ENCODE results near the gene GNG2.

GNG2 gene

GRCh38 chr14:51996148-51996746 lies 135.8 kb downstream of the GNG2 start:
- no peak for DNase-seq (ENCODE audit: low read depth)

GRCh38 chr14:51998348-51998747 lies 137.9 kb downstream of the GNG2 start:
- no peak for DNase-seq (ENCODE audit: low read depth)

GRCh38 chr14:51999084-51999483 lies 138.7 kb downstream of the GNG2 start:
- DNase-seq (ENCODE audit: low read depth): no peak

- DNase-seq (ENCODE audit: low read depth): no peak
Observed at GRCh38 chr14:52000019-52000582, 139.7 kb downstream of the GNG2 start.

GRCh38 chr14:52000696-52001095 lies 140.3 kb downstream of the GNG2 start:
- DNase-seq (ENCODE audit: low read depth): no peak

GRCh38 chr14:52002542-52002941 lies 142.1 kb downstream of the GNG2 start:
- no peak for DNase-seq (ENCODE audit: low read depth)

GRCh38 chr14:52003324-52003723 lies 142.9 kb downstream of the GNG2 start:
- DNase-seq (ENCODE audit: low read depth): no peak

GRCh38 chr14:52005625-52006024 lies 145.2 kb downstream of the GNG2 start:
- no peak for DNase-seq (ENCODE audit: low read depth)

- DNase-seq (ENCODE audit: low read depth): no peak
Observed at GRCh38 chr14:52006361-52006760, 145.9 kb downstream of the GNG2 start.

- no peak for DNase-seq (ENCODE audit: low read depth)
Observed at GRCh38 chr14:52007211-52007610, 146.8 kb downstream of the GNG2 start.

- DNase-seq (ENCODE audit: low read depth): no peak
Observed at GRCh38 chr14:52007637-52008036, 147.2 kb downstream of the GNG2 start.

- no peak for DNase-seq (ENCODE audit: low read depth)
Observed at GRCh38 chr14:52008136-52008535, 147.7 kb downstream of the GNG2 start.

- no peak for DNase-seq (ENCODE audit: low read depth)
Observed at GRCh38 chr14:52010173-52010693, 149.8 kb downstream of the GNG2 start.

GRCh38 chr14:52011523-52011922 lies 151.1 kb downstream of the GNG2 start:
- no peak for DNase-seq (ENCODE audit: low read depth)

- DNase-seq (ENCODE audit: low read depth): no peak
Observed at GRCh38 chr14:52012635-52013034, 152.2 kb downstream of the GNG2 start.

- no peak for DNase-seq (ENCODE audit: low read depth)
Observed at GRCh38 chr14:52013984-52014600, 153.7 kb downstream of the GNG2 start.

- DNase-seq (ENCODE audit: low read depth): no peak
Observed at GRCh38 chr14:52014601-52015267, 154.3 kb downstream of the GNG2 start.

GRCh38 chr14:52015411-52016030 lies 155.1 kb downstream of the GNG2 start:
- no peak for DNase-seq (ENCODE audit: low read depth)

GRCh38 chr14:52018252-52018651 lies 157.8 kb downstream of the GNG2 start:
- no peak for DNase-seq (ENCODE audit: low read depth)

GRCh38 chr14:52018970-52019369 lies 158.6 kb downstream of the GNG2 start:
- no peak for DNase-seq (ENCODE audit: low read depth)

All from stimulated activated CD8-positive, alpha-beta memory T cell treated with anti-CD3 and anti-CD28 coated beads, Interleukin-15, amount 100 ng/mL, for 1 hour (primary cell).